ENCODE results near the gene CLIC4.

- TF ChIP-seq, protein P1, sequence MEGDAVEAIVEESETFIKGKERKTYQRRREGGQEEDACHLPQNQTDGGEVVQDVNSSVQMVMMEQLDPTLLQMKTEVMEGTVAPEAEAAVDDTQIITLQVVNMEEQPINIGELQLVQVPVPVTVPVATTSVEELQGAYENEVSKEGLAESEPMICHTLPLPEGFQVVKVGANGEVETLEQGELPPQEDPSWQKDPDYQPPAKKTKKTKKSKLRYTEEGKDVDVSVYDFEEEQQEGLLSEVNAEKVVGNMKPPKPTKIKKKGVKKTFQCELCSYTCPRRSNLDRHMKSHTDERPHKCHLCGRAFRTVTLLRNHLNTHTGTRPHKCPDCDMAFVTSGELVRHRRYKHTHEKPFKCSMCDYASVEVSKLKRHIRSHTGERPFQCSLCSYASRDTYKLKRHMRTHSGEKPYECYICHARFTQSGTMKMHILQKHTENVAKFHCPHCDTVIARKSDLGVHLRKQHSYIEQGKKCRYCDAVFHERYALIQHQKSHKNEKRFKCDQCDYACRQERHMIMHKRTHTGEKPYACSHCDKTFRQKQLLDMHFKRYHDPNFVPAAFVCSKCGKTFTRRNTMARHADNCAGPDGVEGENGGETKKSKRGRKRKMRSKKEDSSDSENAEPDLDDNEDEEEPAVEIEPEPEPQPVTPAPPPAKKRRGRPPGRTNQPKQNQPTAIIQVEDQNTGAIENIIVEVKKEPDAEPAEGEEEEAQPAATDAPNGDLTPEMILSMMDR (IDR thresholded peaks at IDR 0.05): no peak
- TF ChIP-seq EZH2 (IDR thresholded peaks at IDR 0.05; ENCODE audit: borderline replicate concordance, insufficient read depth, low read depth, low read length, poor library complexity, severe bottlenecking): no peak
These were observed 112.4 kb downstream of the CLIC4 start for GRCh38 chr1:24857507-24858133.

Data from B cell (primary cell).